ENCODE measurements around the gene POLA2.
"Not testable (repeated sequence)": the region's sequence is repeated elsewhere in the genome, so short reads cannot be mapped to it uniquely, and the experiment has no call there.

POLA2 gene

DNA sequence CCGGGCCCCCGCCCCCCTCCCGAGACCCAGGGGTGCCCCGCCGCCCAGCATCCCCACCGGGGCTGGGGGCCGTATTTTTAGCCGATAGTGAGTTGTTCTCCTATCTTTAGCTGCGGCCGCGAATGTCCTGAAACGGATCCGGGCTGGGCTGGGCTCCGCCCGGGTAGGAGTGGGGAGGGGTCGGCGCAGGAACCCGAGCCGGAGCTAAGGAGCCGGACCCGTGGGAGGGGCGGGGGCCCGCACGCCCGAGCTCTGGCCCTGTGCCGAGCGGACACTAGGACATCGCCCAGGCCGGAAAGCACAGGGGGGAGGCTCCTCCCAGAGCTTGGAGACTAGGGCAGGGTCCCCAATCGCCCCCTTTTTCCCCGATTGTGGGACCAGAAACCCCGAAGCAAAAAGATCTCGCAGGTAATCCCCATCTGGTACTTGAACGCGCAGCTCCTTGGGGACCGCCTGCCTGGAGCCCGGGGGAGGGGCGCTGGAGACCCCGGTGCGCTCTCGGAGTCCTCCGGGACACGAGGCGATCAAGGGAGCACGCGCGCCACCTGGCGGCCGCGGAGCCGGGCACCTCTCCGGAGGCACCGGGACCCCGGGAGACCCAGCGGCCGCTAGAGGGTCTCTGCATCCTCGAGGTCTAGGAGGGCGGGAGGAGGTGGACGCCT, 53.6 kb downstream of the POLA2 start:
- no peak for TF ChIP-seq ZNF274 (IDR thresholded peaks at IDR 0.05; ENCODE audit: low read depth, low read length)
- H3K4me3 ChIP-seq (ENCODE audit: low read length), result peak overlapping the region; percentile 72

DNA sequence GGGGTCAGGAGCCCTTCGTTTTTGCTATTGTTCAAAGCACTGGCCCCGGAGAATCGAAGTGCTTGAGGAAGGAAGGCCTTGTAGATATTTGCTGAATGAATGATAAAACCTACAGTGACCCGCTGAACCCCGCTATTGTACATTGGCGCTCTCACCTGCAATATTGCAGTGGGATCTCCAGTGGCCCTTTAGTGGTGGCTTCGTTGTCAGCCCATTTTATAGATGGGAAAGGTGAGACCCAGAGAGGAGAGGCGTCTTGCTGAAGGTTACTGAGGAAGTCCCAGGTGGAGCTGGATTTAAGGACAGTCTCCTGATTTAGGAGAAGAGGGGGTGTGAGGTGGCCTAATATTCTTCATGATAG, 54.1 kb downstream of the POLA2 start:
- no peak overlapping the region; the same call in 1 of the 2 replicates for H3K4me3 ChIP-seq (ENCODE audit: low read length)
- no peak for TF ChIP-seq ZNF274 (IDR thresholded peaks at IDR 0.05; ENCODE audit: low read depth, low read length)

DNA sequence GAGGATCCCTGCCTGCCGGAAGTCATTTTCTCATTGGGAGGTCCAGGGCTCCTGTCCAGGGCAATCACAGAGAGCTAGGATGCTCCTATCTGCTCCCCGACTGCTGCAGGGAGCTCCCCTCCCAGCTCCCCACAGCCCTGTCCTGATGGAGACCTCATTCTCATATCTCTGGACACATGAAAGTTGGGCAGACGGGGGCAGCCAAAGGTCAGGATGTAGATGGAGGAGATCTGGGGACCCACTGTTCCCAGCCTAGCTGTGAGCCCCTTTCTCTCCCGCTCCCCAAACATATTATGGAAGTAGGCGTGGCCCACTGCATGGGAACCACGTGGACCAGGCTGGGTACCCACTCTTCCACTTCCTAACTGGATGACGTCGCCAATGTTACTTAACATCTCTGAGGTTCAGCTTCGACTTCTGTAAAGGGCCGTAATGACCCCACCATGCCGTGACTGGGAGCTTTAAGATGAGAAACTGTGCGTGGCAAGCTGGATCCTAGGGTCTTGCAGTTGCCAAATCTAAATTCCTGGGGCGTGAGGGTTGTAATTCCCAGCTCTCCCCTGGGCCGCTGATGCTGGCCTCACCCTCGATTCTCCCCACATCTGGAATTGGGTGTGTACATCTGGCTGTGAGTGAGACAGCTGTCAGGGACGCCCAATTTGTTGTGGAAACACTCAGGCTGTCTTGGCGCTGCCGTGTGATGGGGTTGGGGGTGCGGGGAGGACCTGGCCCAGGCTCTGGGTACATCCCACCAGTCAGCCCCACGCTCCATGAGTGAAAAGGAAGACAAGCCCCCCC, 54.7 kb downstream of the POLA2 start:
- no peak for TF ChIP-seq ZNF274 (IDR thresholded peaks at IDR 0.05; ENCODE audit: low read depth, low read length)
- no peak overlapping the region for H3K4me3 ChIP-seq (ENCODE audit: low read length)

DNA sequence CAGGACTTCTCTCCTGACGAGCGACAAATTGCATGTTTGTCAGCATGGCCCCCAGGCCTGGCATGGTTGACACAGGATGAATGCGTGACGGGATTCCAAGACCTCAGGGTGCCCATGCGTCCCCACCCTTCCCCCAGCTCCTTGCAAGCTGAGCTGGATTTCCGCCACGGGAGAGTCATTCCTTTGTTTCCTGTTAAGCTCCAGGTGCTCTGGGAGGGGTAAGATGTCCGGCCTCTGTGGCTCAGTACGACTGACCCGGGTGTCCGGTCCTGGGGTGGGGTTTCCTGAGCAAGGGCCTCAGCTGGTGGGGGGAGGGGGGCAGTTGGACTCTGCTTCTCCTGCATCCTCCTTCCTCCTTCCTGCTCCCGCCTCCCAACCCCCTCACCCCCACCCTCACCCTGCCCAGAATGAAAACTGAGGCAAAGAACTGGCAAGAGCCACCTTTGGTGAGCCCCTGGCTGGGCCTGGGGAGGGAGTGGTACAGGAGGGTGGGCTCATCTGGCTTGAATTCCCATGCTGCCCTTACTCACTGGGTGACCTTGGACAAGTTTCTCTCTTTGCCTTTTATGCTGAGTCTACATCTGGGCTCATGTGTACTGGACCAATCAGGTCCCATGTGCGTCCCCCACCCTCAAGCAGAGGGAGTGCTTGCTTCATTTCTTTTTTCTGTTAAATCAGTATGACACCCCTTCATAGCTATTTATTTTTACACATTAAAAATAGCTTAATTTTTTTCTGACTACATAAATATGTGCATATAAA, 55.4 kb downstream of the POLA2 start:
- H3K4me3 ChIP-seq (ENCODE audit: low read length), result no peak overlapping the region
- TF ChIP-seq ZNF274 (IDR thresholded peaks at IDR 0.05; ENCODE audit: low read depth, low read length), result no peak

DNA sequence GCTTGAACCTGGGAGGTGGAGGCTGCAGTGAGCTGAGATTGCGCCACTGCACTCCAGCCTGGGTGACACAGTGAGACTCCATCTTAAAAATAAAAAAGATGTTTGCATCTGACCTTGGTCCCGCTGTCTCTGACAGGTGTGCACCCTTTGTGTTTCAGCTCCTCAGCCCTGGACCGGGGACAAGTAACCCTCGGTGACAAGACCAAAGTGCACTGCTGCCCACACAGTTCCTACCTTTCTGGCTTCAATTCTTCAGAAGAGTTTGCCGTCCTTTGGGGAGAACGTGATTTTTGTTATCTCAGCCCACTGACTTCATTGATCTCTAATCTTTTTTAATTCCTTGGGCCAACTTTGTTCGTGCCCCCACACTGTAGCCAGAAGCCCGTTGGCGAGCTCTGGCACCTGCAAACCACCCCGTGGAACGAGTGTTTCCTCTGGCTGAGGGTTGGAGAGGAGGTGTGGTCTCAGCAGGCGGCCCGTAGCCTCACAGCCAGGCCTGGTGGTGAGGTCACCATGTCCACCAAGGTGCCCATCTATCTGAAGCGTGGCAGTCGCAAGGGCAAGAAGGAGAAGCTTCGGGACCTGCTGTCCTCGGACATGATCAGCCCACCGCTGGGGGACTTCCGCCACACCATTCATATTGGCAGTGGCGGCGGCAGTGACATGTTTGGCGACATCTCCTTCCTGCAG, 58.8 kb downstream of the POLA2 start:
- H3K4me3 ChIP-seq (ENCODE audit: low read length), result no peak overlapping the region
- no peak for TF ChIP-seq ZNF274 (IDR thresholded peaks at IDR 0.05; ENCODE audit: low read depth, low read length)

DNA sequence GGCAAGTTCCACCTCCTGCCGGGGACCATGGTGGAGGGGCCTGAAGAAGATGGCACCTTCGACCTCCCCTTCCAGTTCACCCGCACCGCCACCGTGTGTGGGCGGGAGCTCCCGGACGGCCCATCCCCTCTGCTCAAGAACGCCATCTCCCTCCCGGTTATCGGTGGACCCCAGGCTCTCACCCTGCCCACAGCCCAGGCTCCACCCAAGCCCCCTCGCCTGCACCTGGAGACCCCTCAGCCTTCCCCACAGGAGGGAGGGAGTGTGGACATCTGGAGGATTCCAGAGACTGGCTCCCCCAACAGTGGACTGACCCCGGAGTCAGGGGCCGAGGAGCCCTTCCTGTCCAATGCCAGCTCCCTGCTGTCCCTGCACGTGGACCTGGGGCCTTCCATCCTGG, 59.3 kb downstream of the POLA2 start:
- no peak overlapping the region for H3K4me3 ChIP-seq (ENCODE audit: low read length)
- TF ChIP-seq ZNF274 (IDR thresholded peaks at IDR 0.05; ENCODE audit: low read depth, low read length), result no peak

DNA sequence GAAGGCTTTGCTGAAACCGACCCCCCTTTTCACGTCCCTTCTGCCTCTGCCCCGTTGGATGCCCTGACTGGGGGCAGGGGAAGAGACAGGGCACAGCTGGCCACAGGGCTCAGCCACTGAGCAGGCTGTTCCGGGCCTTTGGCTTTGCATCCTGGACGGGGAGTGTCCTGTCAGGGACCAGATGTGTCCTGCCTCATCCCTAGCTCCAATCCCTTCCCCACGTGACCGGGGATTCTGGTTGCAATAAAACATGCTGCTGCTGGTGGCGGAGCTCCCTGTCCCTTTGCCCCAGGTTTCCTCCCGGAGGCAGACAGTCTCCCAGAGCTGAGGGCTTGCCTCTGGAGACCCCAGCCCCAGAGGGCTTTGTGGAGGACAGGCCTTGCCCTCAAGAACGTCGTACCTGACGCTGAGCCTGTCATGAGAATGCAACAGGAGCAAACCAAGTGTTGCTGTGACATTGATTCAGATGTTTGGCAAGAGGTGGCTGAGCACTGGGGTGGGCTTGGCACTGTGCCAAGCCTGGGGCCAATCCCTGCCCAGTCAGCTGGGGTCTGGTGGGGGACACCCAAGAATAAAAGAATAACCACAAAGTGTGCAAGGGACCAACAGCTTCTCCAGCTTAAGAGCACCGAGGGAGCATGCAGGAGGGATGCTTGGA, 60.2 kb downstream of the POLA2 start:
- H3K4me3 ChIP-seq (ENCODE audit: low read length), result no peak overlapping the region
- TF ChIP-seq ZNF274 (IDR thresholded peaks at IDR 0.05; ENCODE audit: low read depth, low read length), result no peak

DNA sequence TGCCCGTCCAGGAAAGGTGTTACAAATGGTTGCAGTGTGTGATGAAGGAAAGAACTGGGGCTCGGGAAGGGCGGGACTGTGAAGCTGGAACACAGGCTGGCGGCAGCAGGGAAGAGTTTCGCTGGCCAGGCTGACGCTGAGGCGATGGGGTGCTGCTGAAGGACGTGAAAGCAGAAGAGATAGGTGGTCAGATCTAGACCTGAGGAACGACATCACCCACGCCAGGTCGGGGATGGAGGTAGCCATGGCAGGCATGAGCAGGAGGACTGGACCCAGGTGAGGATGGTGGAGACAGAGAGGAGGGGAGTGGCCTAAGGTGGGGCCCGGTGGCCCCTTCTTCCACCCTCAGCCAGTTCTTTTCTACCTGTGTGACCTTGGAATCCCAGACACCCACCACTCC, 62.1 kb downstream of the POLA2 start:
- TF ChIP-seq ZNF274 (IDR thresholded peaks at IDR 0.05; ENCODE audit: low read depth, low read length), result no peak
- H3K4me3 ChIP-seq (ENCODE audit: low read length), result no peak overlapping the region

DNA sequence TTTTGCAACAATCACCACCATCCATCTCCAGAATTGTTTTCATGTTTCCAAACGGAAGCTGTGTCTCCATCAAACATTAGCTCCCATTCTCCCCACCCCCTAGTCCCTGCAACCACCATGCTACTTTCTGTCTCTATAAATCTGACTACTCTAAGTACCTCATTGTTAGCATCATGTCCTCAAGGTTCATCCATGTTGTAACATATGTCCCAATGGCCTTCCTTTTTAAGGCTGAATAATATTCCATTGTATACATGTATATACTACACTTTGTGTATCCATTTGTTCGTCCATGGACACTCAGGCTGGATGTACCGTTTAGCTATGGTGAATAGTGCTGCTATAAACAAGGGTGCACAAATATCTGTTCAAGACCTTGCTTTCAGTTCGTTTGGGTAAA, 63.7 kb downstream of the POLA2 start:
- H3K4me3 ChIP-seq (ENCODE audit: low read length), result no peak overlapping the region
- no peak for TF ChIP-seq ZNF274 (IDR thresholded peaks at IDR 0.05; ENCODE audit: low read depth, low read length)

DNA sequence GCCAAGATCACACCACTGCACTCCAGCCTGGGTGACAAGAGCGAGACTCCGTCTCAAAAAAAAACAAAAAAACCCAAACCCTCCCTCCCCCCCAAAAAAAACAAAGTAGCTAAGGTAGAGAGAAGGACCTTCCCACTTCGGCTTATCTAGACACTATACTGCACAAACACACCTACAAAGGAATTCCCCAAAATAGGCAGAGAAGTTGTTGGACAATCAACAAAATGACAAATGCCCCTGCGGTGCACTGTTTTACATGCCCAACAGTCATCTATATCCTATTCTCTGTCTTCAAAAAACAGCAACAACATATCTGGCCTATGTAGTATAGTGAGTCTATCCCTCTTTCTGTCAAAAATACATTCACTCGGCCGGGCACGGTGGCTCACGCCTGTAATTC, 65.3 kb downstream of the POLA2 start:
- no peak for TF ChIP-seq ZNF274 (IDR thresholded peaks at IDR 0.05; ENCODE audit: low read depth, low read length)
- H3K4me3 ChIP-seq (ENCODE audit: low read length), result no peak overlapping the region

DNA sequence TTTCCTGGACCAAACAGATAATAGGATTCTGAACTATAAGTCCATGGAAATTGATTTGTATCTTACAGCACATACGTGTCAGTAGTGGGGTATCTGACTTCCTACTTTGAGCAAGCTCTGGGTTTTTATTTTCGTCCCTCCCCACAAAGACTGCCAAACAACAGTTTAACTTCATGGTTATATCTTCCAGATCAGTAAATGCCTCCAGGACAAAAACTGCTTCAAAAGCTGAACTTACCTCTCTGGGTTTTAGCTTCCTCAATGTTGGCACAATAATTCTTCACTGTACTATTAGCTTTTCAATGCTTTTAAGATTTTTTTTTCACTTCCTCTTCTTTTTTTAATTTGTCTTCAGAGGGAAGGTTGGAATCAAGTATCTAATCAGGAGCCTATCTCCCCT, 67.7 kb downstream of the POLA2 start:
- no peak overlapping the region for H3K4me3 ChIP-seq (ENCODE audit: low read length)

DNA sequence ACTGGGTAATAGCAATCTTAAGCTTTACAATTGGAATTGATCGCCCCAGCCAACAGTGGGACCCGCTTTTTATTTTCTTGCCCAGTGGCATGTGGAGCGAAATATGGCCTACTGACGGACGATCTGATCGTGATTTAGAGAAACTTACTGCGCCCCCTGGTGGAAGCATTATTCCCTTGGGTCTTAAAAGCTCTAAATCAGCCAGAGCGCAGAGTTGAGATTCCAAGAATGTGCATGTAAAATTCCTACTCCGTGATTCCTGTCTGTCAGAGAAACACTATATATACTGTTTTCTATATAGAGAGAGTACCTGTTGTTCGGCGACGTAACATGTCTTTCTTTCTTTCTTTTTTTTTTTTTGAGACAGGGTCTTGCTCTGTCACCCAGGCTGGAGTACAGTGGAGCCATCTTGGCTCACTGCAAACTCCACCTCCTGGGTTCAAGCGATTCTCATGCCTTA, 68.2 kb downstream of the POLA2 start:
- TF ChIP-seq ZNF274 (IDR thresholded peaks at IDR 0.05; ENCODE audit: low read depth, low read length), result no peak
- H3K4me3 ChIP-seq (ENCODE audit: low read length), result no peak overlapping the region

More for the DNA sequence above, 67.7 kb downstream of the POLA2 start:
- no peak for TF ChIP-seq ZNF274 (IDR thresholded peaks at IDR 0.05; ENCODE audit: low read depth, low read length)

DNA sequence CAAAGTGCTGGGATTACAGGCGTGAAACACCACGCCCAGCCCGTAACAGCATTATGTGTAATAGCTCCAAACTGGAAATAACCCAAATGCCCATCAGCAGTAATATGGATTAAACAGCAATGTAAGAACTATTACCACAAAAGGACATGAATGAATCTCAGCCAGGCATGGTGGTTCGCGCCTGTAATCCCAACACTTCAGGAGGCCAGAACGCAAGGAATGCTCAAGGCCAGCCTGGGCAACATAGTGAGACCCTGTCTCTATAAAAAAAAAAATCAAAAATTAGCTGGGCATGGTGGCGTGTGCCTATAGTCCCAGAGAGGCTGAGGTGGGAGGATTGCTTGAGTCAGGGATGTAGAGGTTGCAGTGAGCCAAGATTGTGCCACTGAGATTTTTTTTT, 68.8 kb downstream of the POLA2 start:
- H3K4me3 ChIP-seq (ENCODE audit: low read length), result no peak overlapping the region
- no peak for TF ChIP-seq ZNF274 (IDR thresholded peaks at IDR 0.05; ENCODE audit: low read depth, low read length)

DNA sequence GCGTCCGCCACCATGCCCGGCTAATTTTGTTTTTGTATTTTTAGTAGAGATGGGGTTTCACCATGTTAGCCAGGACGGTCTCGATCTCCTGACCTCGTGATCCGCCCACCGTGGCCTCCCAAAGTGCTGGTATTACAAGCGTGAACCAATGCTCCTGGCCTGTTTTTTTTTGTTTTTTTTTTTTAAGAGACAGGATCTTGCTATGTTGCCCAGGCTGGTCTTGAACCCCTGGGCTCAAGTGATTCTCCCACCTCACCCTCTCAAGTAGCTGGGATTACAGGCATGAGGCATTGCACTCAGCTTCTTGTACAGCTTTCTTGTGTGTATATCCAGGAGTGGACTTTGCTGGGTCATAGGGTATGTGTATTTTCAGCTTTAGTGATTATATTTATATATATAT, 70.8 kb downstream of the POLA2 start:
- not testable (repeated sequence) for H3K4me3 ChIP-seq (ENCODE audit: low read length)

Measured in GM08714 (cell line).